Activated CD8-positive, alpha-beta memory T cell treated with anti-CD3 and anti-CD28 coated beads, Interleukin-2, amount 10 ng/mL, durations not matched to agents 7 days and 5 days (primary cell): Measurements from ENCODE around the gene CADM1. TPM values are rescaled to one million over a fixed set of nuclear protein-coding genes. Genes with fewer than 3 reads are reported as not detected.

Experiments used
- ATAC-seq: fragments of 150-1000 bp; cut with Tn5 transposase; one replicate; pipeline ENCODE4 v1.10.0; 2021; ENCODE audit warnings: moderate library complexity
- CTCF ChIA-PET: fragments of 350-600 bp; sonication (Branson Sonifier 250); formaldehyde crosslinking; loops from one replicate; lab custom pipeline; 2021; ENCODE audit warnings: antibody characterized with exemption; lab: Charles Lee
- DNase-seq: peaks from one replicate; pipeline ENCODE4 v3.0.0-alpha.2; 2020
- H3K27ac Mint-ChIP-seq: one replicate; pipeline ENCODE4 v1.8.0; 2021; ENCODE audit warnings: mild to moderate bottlenecking, mixed read lengths
- H3K27me3 Mint-ChIP-seq: one replicate; pipeline ENCODE4 v1.8.0; 2021; ENCODE audit warnings: mixed read lengths
- H3K36me3 Mint-ChIP-seq: one replicate; pipeline ENCODE4 v1.8.0; 2021; ENCODE audit warnings: mild to moderate bottlenecking, mixed read lengths
- H3K4me1 Mint-ChIP-seq: one replicate; pipeline ENCODE4 v1.8.0; 2021; ENCODE audit warnings: mixed read lengths
- H3K4me3 Mint-ChIP-seq: one replicate; pipeline ENCODE4 v1.8.0; 2021; ENCODE audit warnings: mild to moderate bottlenecking, moderate library complexity, mixed read lengths
- H3K9me3 Mint-ChIP-seq: one replicate; pipeline ENCODE4 v1.8.0; 2022; ENCODE audit warnings: low read depth, mixed read lengths
- total RNA-seq, 2 experiments: library from RNA; stranded (reverse); gene quantifications; one replicate each; pipeline ENCODE4 v1.2.3, GENCODE V29; 2021

CADM1 gene
- total RNA-seq, 2 experiments from 2014 or later, result 0.76 to 1.2 TPM

- CTCF ChIA-PET, result no interaction called here
- ATAC-seq (no peak), DNase-seq (no peak)
- Mint-ChIP-seq H3K4me3 (no peak overlapping the region), H3K27me3 (peaks cover 10% of the 10 kb centered on the region), H3K4me1 (no peaks in the 10 kb centered on the region), H3K36me3 (no peaks in the 10 kb centered on the region), H3K9me3 (no peaks in the 10 kb centered on the region), H3K27ac (no peak overlapping the region)
These were observed 197.5 kb downstream of the CADM1 start for GRCh38 chr11:115306689-115307088.

GRCh38 chr11:115304774-115305472 lies 199.3 kb downstream of the CADM1 start:
- H3K4me3 Mint-ChIP-seq, result no peak overlapping the region
- H3K27me3 Mint-ChIP-seq, result peaks cover 6% of the 10 kb centered on the region
- H3K36me3 Mint-ChIP-seq, result no peaks in the 10 kb centered on the region
- H3K27ac Mint-ChIP-seq, result no peak overlapping the region
- DNase-seq (no peak), ATAC-seq (no peak)
- CTCF ChIA-PET, result no interaction called here
- no peaks in the 10 kb centered on the region for H3K4me1 Mint-ChIP-seq
- H3K9me3 Mint-ChIP-seq, result no peaks in the 10 kb centered on the region

GRCh38 chr11:115303929-115304531 lies 200.2 kb downstream of the CADM1 start:
- no peak overlapping the region for H3K27ac Mint-ChIP-seq
- no peak for ATAC-seq
- no peaks in the 10 kb centered on the region for H3K36me3 Mint-ChIP-seq
- H3K4me1 Mint-ChIP-seq, result no peaks in the 10 kb centered on the region
- CTCF ChIA-PET, result no interaction called here
- no peak for DNase-seq
- peaks cover 12% of the 10 kb centered on the region for H3K27me3 Mint-ChIP-seq
- no peaks in the 10 kb centered on the region for H3K9me3 Mint-ChIP-seq
- no peak overlapping the region for H3K4me3 Mint-ChIP-seq

GRCh38 chr11:115302946-115303703 lies 201.1 kb downstream of the CADM1 start:
- H3K9me3 Mint-ChIP-seq, result no peaks in the 10 kb centered on the region
- no peak overlapping the region for H3K4me3 Mint-ChIP-seq
- CTCF ChIA-PET, result no interaction called here
- ATAC-seq, result no peak
- H3K27ac Mint-ChIP-seq, result no peak overlapping the region
- H3K27me3 Mint-ChIP-seq, result peaks cover 15% of the 10 kb centered on the region
- no peak for DNase-seq
- no peaks in the 10 kb centered on the region for H3K4me1 Mint-ChIP-seq
- H3K36me3 Mint-ChIP-seq, result no peaks in the 10 kb centered on the region

- H3K27ac Mint-ChIP-seq, result no peak overlapping the region
- no peak for ATAC-seq
- no peak overlapping the region for H3K4me3 Mint-ChIP-seq
- no peaks in the 10 kb centered on the region for H3K9me3 Mint-ChIP-seq
- no peaks in the 10 kb centered on the region for H3K4me1 Mint-ChIP-seq
- no peak for DNase-seq
- H3K27me3 Mint-ChIP-seq, result peaks cover 19% of the 10 kb centered on the region
- no peaks in the 10 kb centered on the region for H3K36me3 Mint-ChIP-seq
- CTCF ChIA-PET, result no interaction called here
These were observed 203.4 kb downstream of the CADM1 start for GRCh38 chr11:115300660-115301428.

- ATAC-seq, result no peak
- Mint-ChIP-seq H3K27ac (no peak overlapping the region), H3K4me3 (no peak overlapping the region), H3K9me3 (no peaks in the 10 kb centered on the region), H3K27me3 (peaks cover 16% of the 10 kb centered on the region), H3K36me3 (no peaks in the 10 kb centered on the region), H3K4me1 (no peaks in the 10 kb centered on the region)
- CTCF ChIA-PET, result no interaction called here
- DNase-seq, result no peak
These were observed 205.8 kb downstream of the CADM1 start for GRCh38 chr11:115298300-115299012.

GRCh38 chr11:115297330-115297729 lies 206.9 kb downstream of the CADM1 start:
- H3K36me3 Mint-ChIP-seq, result no peaks in the 10 kb centered on the region
- ATAC-seq, result no peak

GRCh38 chr11:115291325-115291724 lies 212.9 kb downstream of the CADM1 start:
- DNase-seq (no peak), ATAC-seq (no peak)
- Mint-ChIP-seq H3K9me3 (no peaks in the 10 kb centered on the region), H3K36me3 (no peaks in the 10 kb centered on the region), H3K4me3 (no peak overlapping the region), H3K4me1 (no peaks in the 10 kb centered on the region), H3K27me3 (peaks cover 6% of the 10 kb centered on the region), H3K27ac (no peak overlapping the region)
- CTCF ChIA-PET, result no interaction called here

More at GRCh38 chr11:115297330-115297729, 206.9 kb downstream of the CADM1 start:
- CTCF ChIA-PET, result no interaction called here
- H3K4me1 Mint-ChIP-seq, result no peaks in the 10 kb centered on the region
- no peaks in the 10 kb centered on the region for H3K9me3 Mint-ChIP-seq
- no peak for DNase-seq
- peaks cover 13% of the 10 kb centered on the region for H3K27me3 Mint-ChIP-seq
- H3K27ac Mint-ChIP-seq, result no peak overlapping the region
- H3K4me3 Mint-ChIP-seq, result no peak overlapping the region

- H3K36me3 Mint-ChIP-seq, result no peaks in the 10 kb centered on the region
- H3K27ac Mint-ChIP-seq, result no peak overlapping the region
- H3K27me3 Mint-ChIP-seq, result peaks cover 6% of the 10 kb centered on the region
- H3K4me3 Mint-ChIP-seq, result no peak overlapping the region
- DNase-seq (no peak), ATAC-seq (no peak)
- no peaks in the 10 kb centered on the region for H3K9me3 Mint-ChIP-seq
- no peaks in the 10 kb centered on the region for H3K4me1 Mint-ChIP-seq
- CTCF ChIA-PET, result no interaction called here
These were observed 213.3 kb downstream of the CADM1 start for GRCh38 chr11:115290893-115291292.

GRCh38 chr11:115290479-115290878 lies 213.7 kb downstream of the CADM1 start:
- Mint-ChIP-seq H3K9me3 (no peaks in the 10 kb centered on the region), H3K27me3 (peaks cover 6% of the 10 kb centered on the region), H3K36me3 (no peaks in the 10 kb centered on the region), H3K27ac (no peak overlapping the region), H3K4me3 (no peak overlapping the region), H3K4me1 (no peaks in the 10 kb centered on the region)
- CTCF ChIA-PET, result no interaction called here
- DNase-seq (no peak), ATAC-seq (no peak)

- CTCF ChIA-PET, result no interaction called here
- H3K27me3 Mint-ChIP-seq, result peaks cover 6% of the 10 kb centered on the region
- no peaks in the 10 kb centered on the region for H3K9me3 Mint-ChIP-seq
- no peaks in the 10 kb centered on the region for H3K36me3 Mint-ChIP-seq
- no peak overlapping the region for H3K27ac Mint-ChIP-seq
- no peak for ATAC-seq
- no peak overlapping the region for H3K4me3 Mint-ChIP-seq
- no peak for DNase-seq
- H3K4me1 Mint-ChIP-seq, result no peaks in the 10 kb centered on the region
These were observed 216.9 kb downstream of the CADM1 start for GRCh38 chr11:115287266-115287665.

- CTCF ChIA-PET, result no interaction called here
These were observed 217.6 kb downstream of the CADM1 start for GRCh38 chr11:115286614-115287013.

GRCh38 chr11:115284773-115285172 lies 219.4 kb downstream of the CADM1 start:
- ATAC-seq, result no peak
- Mint-ChIP-seq H3K27me3 (peaks cover 6% of the 10 kb centered on the region), H3K4me3 (no peak overlapping the region), H3K36me3 (no peaks in the 10 kb centered on the region), H3K4me1 (no peaks in the 10 kb centered on the region), H3K9me3 (no peaks in the 10 kb centered on the region), H3K27ac (no peak overlapping the region)
- CTCF ChIA-PET, result no interaction called here
- DNase-seq, result no peak

More at GRCh38 chr11:115286614-115287013, 217.6 kb downstream of the CADM1 start:
- Mint-ChIP-seq H3K9me3 (no peaks in the 10 kb centered on the region), H3K36me3 (no peaks in the 10 kb centered on the region), H3K27me3 (peaks cover 6% of the 10 kb centered on the region), H3K4me1 (no peaks in the 10 kb centered on the region), H3K4me3 (no peak overlapping the region), H3K27ac (no peak overlapping the region)
- ATAC-seq (no peak), DNase-seq (no peak)
